Suprapubic skin (tissue), 4 donors: ENCODE measurements around the gene LRRC45. TPM values are rescaled to one million over a fixed set of nuclear protein-coding genes. Genes with fewer than 3 reads are reported as not detected.

Source experiments
- DNase-seq, 2 donors: peaks; one replicate each; pipeline ENCODE4 v3.0.0-alpha.2; 2019; ENCODE audit warnings: low spot score in 2 of 2
- H3K27ac ChIP-seq: fragments of 200-600 bp; sonication (generic); one replicate; pipeline ENCODE4 v1.5.1; 2019
- H3K27me3 ChIP-seq: fragments of 200-600 bp; sonication (generic); one replicate; pipeline ENCODE4 v1.5.1; 2019
- H3K36me3 ChIP-seq: fragments of 200-600 bp; sonication (generic); one replicate; pipeline ENCODE4 v1.5.1; 2019
- H3K4me1 ChIP-seq: fragments of 200-600 bp; sonication (generic); one replicate; pipeline ENCODE4 v1.5.1; 2019
- H3K4me3 ChIP-seq: fragments of 200-600 bp; sonication (generic); one replicate; pipeline ENCODE4 v1.5.1; 2019; ENCODE audit warnings: mild to moderate bottlenecking
- H3K9me3 ChIP-seq: fragments of 200-600 bp; sonication (generic); one replicate; pipeline ENCODE4 v1.5.1; 2019
- EP300 ChIP-seq: sonication (generic); formaldehyde crosslinking; IDR thresholded peaks from one replicate; pipeline ENCODE4 v1.6.1; 2017; ENCODE audit warnings: antibody characterized with exemption
- POLR2A ChIP-seq, 2 donors: fragments of 450-650 bp; IDR thresholded peaks; one replicate each; pipeline ENCODE4 v1.6.1; 2017; ENCODE audit warnings: antibody characterized with exemption in 2 of 2, mild to moderate bottlenecking in 2 of 2, moderate library complexity in 2 of 2
- POLR2AphosphoS5 ChIP-seq, 3 donors: sonication (generic); formaldehyde crosslinking; IDR thresholded peaks; one replicate each; pipeline ENCODE4 v1.6.1; 2017; ENCODE audit warnings: antibody characterized with exemption in 3 of 3
- WGBS: methylation state at CpG from one replicate; pipeline ENCODE4 v1.1.5; 2018; 5-methylcytosine and 5-hydroxymethylcytosine counted together
- total RNA-seq, 4 donors: library from RNA; depleted of rRNA; stranded (reverse); fragments of >200 nt; gene quantifications; one replicate each; pipeline ENCODE4 v1.1.0, GENCODE V29; 2016
- TF ChIP-seq, protein P1 (sequence below), 2 donors: fragments of 200-600 bp in 1 of 2; fragments of 450-650 bp in 1 of 2; sonication (generic) in 1 of 2; IDR thresholded peaks; one replicate each; pipeline ENCODE4 v1.5.1; 2016 to 2019; ENCODE audit warnings: antibody characterized with exemption in 2 of 2, mild to moderate bottlenecking in 1 of 2, moderate library complexity in 1 of 2

The LRRC45 gene
- total RNA-seq, 4 donors from 2014 or later = 14.1 to 18.7 (median 15.4) TPM

DNA sequence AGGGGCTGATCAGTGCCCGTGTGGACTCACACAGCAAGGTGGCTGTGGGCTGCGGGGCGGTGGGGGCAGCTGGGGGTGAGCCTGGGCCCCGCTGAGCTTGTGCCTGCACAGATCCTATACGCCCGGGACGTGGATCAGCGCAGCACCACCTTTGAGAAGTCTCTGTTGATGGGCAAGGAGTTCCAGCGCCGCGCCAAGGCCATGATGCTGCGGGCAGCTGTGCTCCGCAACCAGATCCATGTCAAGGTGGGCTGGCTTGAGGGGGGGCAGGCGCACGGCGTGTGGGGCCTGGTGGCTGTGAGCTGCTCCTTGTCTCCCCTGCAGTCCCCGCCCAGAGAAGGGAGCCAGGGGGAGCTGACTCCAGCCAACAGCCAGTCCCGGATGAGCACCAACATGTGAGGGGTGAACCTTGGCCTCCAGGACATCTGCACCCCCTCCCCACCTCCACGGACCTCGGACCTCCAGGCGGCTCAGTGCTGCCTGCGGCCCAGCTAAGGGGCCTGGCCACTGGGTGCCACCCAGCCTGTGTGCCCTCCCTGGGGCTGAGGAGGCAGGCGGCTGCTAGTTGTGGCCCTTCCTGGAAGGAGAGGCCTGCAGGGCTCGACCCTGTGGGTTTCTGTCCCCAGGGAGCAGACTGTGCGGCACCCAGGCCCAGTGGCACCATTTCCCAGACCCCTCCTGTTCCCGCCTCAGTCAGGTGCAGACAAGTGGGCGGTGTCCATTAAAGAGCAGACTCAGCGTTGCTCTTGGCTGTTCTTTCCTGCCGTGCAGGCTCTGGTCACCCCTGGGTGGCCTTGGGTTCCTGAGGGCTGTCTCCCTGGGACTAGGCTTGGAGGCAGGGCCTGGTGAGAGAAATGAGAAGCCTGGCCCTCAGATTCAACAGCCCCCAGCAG is 33.9 kb downstream of the LRRC45 start:
- Histone ChIP-seq H3K36me3 (peaks cover 86% of the 10 kb centered on the region), H3K9me3 (no peaks in the 10 kb centered on the region), H3K4me1 (peaks cover 24% of the 10 kb centered on the region), H3K27ac (no peak overlapping the region), H3K4me3 (no peak overlapping the region), H3K27me3 (no peaks in the 10 kb centered on the region)
- TF ChIP-seq POLR2AphosphoS5 (IDR thresholded peaks at IDR 0.05) (no peak), EP300 (no peak), POLR2A (IDR thresholded peaks at IDR 0.05) (no peak)
- TF ChIP-seq, protein P1, sequence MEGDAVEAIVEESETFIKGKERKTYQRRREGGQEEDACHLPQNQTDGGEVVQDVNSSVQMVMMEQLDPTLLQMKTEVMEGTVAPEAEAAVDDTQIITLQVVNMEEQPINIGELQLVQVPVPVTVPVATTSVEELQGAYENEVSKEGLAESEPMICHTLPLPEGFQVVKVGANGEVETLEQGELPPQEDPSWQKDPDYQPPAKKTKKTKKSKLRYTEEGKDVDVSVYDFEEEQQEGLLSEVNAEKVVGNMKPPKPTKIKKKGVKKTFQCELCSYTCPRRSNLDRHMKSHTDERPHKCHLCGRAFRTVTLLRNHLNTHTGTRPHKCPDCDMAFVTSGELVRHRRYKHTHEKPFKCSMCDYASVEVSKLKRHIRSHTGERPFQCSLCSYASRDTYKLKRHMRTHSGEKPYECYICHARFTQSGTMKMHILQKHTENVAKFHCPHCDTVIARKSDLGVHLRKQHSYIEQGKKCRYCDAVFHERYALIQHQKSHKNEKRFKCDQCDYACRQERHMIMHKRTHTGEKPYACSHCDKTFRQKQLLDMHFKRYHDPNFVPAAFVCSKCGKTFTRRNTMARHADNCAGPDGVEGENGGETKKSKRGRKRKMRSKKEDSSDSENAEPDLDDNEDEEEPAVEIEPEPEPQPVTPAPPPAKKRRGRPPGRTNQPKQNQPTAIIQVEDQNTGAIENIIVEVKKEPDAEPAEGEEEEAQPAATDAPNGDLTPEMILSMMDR (IDR thresholded peaks at IDR 0.05) = no peak
- DNase-seq = no peak
- 84% methylated on average over 13 of the region's 29 CpGs for WGBS

DNA sequence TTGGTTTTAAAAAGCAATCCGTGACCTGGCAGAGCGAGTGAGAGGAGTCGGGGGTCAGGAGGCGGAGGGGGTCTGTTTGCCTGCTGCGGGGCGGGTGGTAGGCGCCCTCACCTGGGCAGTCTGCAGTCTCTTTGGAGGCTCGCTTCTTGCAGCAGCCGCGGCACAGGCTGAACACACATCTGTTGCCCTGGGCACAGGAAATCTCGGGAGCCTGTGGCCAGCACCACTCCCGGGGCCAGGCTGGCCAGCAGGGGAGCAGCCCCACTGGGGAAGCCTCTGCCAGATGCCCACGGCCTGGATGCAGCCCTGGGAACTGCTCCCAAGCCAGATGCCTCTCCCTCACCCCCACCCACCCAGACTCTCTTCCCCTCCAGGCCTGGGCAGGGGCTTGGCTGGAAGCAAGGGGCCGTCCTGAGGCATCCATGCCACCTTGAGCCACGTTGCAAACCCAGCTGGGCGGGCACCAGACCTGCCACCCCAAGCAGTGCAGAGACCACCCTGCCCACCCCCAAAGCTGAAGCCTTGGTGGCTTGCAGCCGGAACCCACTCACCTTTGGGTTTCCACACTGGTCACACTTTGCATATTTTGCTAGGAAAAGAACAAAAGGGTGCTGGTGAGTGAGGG is 35.2 kb downstream of the LRRC45 start:
- WGBS = 62% methylated on average over 3 of the region's 17 CpGs

DNA sequence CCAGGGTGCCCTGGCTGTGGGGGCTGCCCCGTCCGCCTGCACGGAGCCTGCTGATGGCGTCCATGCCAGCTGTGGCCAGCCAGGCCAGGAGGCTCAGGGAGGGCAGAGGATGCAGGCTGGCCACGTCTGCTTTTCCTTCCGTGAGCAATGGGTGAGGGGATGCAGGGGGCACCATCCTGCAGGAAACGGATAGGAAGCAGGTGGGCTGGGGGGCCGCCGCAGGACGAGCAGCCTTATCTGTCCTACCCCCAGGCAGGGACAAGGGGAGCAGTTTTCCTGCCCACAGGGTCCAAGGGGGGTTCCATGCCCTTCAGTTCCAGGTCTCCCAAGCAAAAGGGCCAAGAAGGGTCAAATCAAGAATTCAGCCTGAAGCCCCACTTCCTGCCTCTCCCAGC is 35.7 kb downstream of the LRRC45 start:
- Histone ChIP-seq H3K27me3 (no peaks in the 10 kb centered on the region), H3K27ac (no peak overlapping the region), H3K9me3 (no peaks in the 10 kb centered on the region), H3K36me3 (peaks cover 96% of the 10 kb centered on the region), H3K4me3 (no peak overlapping the region), H3K4me1 (peaks cover 21% of the 10 kb centered on the region)
- DNase-seq = no peak
- no peak for TF ChIP-seq POLR2A (IDR thresholded peaks at IDR 0.05)
- no peak for TF ChIP-seq EP300
- TF ChIP-seq, protein P1 (IDR thresholded peaks at IDR 0.05) = no peak
- TF ChIP-seq POLR2AphosphoS5 (IDR thresholded peaks at IDR 0.05) = no peak
- 89% methylated on average over 3 of the region's 10 CpGs for WGBS

More for the DNA sequence above, 35.2 kb downstream of the LRRC45 start:
- H3K4me3 ChIP-seq = no peak overlapping the region
- H3K27ac ChIP-seq = no peak overlapping the region
- H3K9me3 ChIP-seq = no peaks in the 10 kb centered on the region
- no peaks in the 10 kb centered on the region for H3K27me3 ChIP-seq
- peaks cover 98% of the 10 kb centered on the region for H3K36me3 ChIP-seq
- no peak for TF ChIP-seq EP300
- TF ChIP-seq, protein P1 (IDR thresholded peaks at IDR 0.05) = no peak
- TF ChIP-seq POLR2A (IDR thresholded peaks at IDR 0.05) = no peak
- TF ChIP-seq POLR2AphosphoS5 (IDR thresholded peaks at IDR 0.05) = no peak
- H3K4me1 ChIP-seq = peaks cover 21% of the 10 kb centered on the region
- no peak for DNase-seq

DNA sequence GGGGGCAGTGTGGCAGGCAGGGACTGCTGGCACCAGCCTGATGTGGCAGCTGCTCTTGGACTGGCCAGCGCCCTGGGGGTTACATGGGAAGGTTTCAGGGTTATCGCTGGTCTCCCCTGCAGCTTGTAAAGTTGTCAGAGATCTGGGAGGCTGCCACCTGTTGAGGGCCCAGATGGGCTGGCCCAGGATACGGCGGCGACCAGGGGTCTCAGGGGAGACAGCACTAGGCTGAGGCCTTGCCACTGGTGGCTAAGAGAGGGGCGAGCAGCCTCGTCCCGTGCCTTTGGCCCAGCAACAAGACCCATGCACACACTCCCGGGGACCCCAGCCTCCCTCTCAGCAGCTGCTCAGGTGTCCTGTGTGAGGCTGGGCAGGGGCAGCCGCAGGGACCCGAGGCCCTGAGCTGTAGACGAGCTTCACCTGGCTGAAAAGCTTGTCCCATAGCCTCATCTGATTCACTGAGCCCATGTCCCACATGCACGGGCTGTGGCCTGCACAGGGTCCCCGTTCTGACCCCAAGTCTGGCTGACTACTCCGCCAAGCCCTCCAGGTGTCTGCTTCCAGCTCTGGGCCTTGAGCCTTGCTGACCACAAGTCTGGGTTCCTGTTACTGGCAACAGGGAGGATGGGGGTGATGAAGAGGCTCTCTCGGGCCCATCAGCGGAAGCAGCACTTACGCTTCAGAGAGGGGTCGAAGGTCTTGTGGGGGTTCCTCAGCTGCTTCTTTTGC is 36.3 kb downstream of the LRRC45 start:
- no peak for DNase-seq
- peaks cover 95% of the 10 kb centered on the region for H3K36me3 ChIP-seq
- no peaks in the 10 kb centered on the region for H3K27me3 ChIP-seq
- no peak overlapping the region for H3K4me3 ChIP-seq
- H3K27ac ChIP-seq = no peak overlapping the region
- TF ChIP-seq, protein P1 (IDR thresholded peaks at IDR 0.05) = no peak
- TF ChIP-seq POLR2A (IDR thresholded peaks at IDR 0.05) = no peak
- no peak for TF ChIP-seq POLR2AphosphoS5 (IDR thresholded peaks at IDR 0.05)
- TF ChIP-seq EP300 = no peak
- H3K4me1 ChIP-seq = peaks cover 24% of the 10 kb centered on the region
- 72% methylated on average over 11 of the region's 19 CpGs for WGBS
- H3K9me3 ChIP-seq = no peaks in the 10 kb centered on the region
